Fibroblast of the conjunctiva (primary cell): Measurements from ENCODE around the gene SYNGR3.
"Not testable (repeated sequence)": the region's sequence is repeated elsewhere in the genome, so short reads cannot be mapped to it uniquely, and the experiment has no call there.

Experiments
- DNase-seq: peaks from one replicate; pipeline ENCODE4 v3.0.0-alpha.2; 2010; ENCODE audit warnings: low read depth

Gene SYNGR3

DNA sequence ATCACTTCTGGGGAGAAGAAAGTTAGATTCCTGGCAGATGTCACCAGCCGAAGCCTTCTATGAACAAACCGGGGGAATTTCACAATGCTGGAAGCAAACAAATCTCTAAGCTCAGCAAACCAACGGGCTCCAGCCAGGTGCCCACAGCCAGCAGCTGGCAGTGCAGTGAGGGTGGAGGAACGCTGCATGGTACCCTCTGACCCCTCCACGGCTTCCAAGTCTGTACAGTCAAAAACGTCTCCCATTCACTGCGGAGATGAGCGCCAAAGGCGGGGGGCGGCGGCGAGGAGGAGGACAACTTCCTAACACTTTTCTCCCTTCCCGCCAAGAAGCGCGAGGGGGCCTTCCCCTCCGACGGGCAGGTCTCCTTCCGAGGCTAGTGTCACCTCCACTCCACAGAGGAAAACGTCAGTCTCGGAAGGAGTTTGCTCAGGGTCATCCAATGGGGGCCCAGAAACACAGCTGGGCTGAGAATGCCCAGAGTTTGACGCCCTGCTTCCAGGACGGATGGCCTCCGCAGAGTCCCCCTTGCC lies 18.9 kb downstream of the SYNGR3 start:
- no peak for DNase-seq

DNA sequence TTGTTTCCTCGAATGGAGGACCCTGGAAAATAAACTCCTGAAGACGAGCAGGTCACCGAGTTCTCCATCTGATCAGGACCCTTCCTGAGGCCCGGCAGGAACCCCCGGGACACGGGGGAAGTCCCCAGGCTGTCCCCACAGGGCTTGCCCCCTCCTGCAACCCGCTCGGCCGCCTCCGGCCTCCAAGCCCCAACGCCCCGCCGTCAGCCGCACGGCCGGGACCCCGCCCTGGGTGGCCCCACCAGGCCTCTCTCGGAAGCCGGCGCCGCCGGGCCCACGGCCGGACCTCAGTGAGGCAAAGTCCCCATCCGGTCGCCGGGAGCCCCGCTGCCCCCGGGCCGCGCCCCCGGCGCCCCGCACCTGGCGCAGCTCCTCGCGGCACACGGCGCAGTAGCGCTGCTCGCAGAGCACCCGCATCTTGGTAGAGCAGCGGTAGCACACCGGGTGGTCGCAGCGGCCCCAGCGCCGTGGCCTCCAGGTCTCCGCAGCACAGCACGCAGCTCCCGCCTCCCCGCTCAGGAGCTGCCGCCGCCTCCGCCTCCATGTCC lies 19.5 kb downstream of the SYNGR3 start:
- DNase-seq, result no peak

DNA sequence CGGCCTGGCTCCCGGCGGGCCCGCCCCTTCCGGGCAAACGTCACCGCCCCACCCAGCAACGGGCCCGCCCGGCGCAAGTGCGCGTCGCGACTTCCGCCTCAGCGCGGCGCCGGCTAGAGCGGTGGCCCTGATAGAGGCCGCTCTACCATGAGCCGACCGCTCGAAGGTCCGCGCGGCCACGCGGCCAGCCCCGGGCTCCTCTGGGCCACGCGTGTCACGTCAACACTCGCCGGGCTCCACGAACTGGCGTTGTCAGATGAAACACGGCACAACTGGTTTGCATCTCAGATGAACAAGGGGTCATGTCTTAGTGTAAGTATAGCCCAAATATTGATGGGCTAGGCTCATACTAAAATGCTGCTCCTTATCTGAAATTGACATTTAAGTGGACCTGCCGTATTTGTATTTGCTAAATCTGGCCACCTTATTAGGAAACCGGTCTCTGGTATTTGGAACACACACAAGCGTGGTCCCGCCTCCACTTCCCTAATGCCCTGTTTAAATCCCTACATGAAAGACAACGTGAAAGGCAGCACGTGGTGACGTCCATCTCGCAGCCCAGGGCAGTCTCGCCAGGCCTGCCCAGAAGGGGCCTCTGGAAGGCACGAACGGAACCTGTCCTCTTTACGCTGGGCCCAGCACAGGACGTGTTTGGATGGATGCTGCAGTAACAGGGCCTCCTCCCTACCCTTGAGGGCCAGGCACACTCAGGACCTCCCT lies 20.2 kb downstream of the SYNGR3 start, which contains the start of gene ZNF598:
TSS of gene ZNF598 (minus strand) at position 31 of the 720 bp plus-strand sequence.
- no peak for DNase-seq

DNA sequence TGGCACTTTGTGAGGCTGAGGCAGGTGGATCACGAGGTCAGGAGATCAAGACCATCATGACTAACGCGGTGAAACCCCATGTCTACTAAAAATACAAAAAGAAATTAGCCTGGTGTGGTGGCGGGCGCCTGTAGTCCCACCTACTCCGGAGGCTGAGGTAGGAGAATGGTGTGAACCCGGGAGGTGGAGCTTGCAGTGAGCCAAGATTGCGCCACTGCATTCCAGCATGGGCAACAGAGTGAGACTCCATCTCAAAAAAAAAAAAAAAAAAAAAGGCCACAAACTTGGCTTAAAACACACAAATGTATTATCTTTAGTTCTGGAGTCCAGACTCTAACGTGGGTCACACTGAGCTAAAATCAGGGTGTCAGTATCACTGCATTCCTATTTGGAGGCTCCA lies 22.0 kb downstream of the SYNGR3 start:
- not testable (repeated sequence) for DNase-seq

DNA sequence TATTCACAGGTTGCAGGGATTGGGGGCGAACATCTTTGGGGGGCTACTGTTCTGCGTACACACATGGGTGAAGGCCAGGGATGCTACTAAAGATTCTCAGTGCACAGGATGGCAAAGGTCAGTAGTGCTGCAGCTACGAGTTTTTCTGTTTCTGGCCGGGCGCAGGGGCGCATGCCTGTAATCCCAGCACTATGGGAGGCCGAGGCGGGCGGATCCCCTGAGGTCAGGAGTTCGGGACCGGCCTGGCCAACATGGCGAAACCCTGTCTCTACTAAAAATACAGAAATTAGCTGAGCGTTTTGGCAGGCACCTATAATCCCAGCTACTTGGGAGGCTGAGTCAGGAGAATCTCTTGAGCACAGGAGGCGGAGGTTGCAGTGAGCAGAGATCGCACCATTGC lies 23.8 kb downstream of the SYNGR3 start:
- no peak for DNase-seq

DNA sequence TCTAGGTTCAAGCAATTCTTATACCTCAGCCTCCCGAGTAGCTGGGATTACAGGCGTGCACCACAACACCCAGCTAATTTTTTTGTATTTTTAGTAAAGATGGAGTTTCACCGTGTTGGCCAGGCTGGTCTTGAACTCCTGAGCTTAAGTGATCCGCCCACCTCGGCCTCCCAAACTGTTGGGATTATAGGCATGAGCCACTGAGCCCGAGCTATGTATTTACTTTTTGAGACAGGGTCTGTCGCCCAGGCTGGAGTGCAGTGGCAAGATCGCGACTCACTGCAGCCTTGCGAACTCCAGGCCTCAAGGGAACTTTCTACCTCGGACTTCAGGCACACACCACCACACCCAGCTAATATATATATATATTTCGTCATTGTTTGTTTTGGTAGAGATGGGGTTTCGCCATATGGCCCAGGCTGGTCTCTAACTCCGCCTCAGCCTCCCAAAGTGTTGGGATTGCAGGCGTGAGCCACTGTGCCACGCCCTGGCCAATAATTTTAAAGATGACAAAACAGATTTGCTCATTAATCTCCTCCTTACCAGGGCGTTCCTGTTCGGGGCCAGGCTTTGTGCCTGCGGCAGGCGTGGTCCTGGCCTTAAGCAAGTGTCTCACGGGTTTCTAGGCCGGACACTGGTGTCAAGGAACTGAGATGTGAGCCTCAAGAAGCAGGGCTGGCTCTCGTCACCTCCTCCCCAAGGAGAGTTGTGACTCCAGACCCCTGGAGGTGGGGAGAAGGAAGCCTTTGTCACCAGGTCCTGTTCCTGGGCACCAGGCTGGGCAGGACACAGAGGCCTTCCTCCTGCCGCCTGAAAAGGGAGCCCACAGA lies 25.6 kb downstream of the SYNGR3 start:
- peak; percentile 70 for DNase-seq

DNA sequence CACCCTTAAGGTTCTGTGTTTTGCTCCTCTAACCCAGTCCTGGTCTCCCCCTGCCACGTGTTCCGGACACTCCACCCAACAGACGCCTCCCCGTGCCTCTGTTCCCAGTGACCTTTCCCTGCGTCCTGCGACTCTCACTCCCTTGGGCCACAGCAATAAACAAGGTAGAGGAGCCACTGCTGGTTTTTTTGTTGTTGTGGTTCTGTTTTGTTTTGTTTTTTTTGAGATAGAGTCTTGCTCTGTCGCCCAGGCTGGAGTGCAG lies 26.1 kb downstream of the SYNGR3 start:
- DNase-seq, result no peak

DNA sequence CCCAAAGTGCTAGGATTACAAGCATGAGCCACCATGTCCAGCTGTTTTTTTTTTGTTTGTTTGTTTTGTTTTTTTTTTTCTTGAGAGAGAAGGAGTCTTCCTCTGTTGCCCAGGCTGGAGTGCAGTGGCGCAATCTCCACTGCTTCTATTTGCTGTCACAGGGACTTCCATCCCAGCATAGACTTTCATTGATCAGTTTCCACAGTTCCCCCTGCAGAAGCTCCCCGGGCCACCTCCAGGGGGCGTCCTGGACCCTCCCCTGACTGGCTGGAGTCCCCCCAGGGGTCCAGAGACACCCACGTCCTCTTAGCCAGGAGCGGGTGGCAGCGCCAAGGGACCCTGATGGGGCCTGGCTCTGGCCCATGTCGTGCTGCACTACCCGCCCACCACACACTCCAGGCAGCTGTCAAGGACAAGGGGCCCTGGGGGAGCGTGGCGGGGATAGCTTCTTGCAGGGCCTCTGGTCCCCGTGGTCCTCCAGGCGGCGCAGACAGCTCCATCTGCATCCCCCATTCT lies 26.7 kb downstream of the SYNGR3 start:
- no peak for DNase-seq

DNA sequence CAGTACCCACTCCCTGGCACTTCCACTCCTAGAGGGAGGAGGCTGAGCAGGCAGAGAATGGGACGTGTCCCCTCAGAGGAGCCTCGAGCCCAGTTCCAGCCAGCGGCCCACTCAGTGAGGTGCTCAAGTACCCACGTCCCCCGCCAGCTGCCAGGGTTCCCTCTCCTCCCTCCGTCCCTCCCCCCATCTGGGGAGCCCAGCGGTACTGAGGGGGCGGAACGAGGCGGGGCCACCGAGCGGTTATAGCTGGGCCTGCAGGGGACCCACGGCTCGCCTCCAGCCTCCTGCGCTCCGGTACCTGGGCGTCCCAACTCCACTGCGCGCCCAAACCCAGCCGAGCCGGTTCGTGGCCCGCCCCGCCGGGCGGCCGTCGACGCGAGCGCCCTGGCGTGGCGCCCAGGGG lies 29.7 kb downstream of the SYNGR3 start, which contains the start of gene NPW:
TSS of gene NPW (plus strand) at position 268 of the 403 bp plus-strand sequence.
- DNase-seq, result no peak

DNA sequence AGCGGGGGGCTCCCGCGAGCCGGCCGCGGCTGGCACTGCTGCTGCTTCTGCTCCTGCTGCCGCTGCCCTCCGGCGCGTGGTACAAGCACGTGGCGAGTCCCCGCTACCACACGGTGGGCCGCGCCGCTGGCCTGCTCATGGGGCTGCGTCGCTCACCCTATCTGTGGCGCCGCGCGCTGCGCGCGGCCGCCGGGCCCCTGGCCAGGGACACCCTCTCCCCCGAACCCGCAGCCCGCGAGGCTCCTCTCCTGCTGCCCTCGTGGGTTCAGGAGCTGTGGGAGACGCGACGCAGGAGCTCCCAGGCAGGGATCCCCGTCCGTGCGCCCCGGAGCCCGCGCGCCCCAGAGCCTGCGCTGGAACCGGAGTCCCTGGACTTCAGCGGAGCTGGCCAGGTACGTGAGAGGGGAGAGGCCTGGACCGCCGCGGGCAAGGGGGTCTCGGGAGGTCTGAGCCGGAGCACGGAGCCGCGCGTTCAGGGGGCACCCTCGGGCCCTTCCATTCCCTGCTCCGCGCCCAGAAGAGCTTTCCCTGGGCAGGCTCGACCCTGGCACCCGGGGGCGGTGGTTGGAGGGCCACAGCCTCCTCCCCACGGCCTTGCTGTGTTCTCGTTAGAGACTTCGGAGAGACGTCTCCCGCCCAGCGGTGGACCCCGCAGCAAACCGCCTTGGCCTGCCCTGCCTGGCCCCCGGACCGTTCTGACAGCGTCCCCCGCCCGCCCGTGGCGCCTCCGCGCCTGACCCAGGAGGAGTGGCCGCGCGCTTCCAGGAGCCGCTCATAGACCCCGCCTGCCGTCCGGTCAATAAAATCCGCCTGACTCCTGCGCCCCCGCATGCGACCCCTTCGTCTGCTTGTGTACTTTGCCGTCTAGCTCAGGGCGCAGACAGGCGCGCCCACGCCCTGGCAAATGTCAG lies 30.4 kb downstream of the SYNGR3 start:
- no peak for DNase-seq

DNA sequence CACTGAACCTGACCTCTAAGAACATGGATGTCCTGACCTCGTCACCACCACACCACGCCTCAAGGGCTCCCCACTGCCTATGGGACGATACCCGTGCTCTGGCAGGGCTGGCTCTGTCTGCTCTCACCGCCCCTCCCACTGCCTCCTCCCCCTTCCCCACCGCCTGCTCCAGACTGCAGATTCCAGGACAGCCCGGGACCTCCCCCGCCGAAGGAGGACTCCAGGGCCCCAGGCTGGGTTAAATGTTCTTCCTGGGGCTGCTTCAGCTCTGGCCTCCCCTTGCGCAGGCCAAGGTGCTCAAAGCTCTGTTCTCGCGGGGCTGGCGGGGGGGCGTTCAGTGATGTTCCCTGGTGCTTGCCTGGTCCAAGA lies 32.9 kb downstream of the SYNGR3 start:
- DNase-seq, result no peak

DNA sequence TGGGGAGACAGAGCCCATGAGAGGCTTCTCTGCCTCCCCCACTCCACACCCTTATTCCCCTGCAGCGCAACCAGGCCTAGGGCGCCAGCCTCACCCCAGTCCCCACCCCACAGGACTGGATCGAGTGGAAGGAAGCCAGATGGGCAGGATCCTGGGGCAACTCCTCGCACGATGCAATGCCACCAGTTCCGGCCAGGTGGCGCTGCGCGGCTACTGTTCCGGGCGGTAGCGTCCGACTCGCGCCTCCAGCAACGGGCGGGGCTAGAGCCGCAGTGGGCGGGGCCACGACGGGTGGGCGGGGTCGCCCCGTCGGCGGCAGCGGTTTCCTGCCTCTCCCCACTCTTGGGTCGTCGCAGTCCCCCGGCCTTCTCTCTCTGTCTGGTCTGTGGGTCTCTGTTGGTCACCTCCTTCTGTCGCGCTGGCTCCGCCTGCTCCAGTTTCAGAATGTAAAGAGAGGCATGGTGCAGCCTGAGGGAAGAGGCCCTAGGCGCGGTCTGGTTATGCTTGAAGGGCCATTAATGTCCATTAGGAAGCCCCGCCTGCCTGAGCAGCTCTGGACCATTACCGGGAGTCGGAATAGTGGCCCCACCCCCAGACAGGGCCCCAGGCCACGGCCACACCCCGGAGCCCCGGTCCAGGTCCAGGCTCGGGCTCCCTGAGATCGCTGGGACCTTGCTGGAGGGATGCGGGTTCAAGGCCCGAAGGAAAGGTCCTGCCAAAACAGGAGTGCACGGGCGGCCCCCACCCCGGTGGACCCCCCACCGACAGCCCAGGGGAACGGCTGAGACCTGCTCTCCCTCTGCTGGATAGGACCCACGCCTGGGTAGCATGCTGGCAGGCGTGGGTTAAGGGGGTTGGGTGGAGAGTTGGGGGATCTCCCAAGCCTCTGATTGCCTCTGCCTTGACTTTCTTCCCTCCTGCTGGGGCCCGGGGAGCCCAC lies 33.6 kb downstream of the SYNGR3 start:
- peak; percentile 74 for DNase-seq

DNA sequence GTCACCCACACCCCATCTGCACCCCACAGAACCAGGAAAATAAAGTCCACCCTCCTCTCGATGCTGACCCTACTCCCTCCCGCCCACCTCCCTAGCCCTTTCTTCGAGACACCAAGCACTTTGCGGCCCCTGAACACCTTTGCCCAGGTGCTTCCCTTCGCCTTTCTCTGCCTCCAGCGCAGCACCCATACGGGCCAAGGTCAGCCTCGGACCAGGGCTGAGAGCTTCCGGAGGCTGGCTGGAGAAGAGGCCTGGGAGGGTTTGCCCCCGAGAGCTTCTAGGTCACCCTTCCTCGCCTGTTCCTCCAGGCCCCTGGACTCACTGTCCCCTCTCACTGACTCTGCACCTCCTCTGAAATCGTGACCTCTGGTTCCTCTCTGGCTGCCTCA lies 34.3 kb downstream of the SYNGR3 start:
- DNase-seq, result no peak

DNA sequence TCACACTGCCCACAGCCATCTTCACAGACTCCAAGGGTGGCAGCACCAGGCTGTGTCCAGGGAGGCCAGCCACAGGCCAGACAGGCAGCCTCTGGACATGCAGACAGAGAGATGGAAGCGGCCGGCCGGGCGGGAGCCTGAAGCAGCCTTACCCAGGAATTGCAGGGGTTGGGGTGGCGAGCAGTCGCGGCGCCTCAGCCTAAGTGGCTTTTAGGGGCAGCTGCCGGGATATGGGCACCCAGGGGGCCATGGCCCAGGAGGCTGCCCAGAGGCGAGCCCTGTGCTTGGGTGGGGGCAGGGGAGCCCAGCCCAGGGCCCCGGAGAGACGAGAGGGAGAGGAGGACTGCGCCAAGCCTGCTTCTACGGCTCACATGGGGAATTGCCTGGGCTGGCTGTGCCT lies 35.5 kb downstream of the SYNGR3 start:
- DNase-seq, result no peak

DNA sequence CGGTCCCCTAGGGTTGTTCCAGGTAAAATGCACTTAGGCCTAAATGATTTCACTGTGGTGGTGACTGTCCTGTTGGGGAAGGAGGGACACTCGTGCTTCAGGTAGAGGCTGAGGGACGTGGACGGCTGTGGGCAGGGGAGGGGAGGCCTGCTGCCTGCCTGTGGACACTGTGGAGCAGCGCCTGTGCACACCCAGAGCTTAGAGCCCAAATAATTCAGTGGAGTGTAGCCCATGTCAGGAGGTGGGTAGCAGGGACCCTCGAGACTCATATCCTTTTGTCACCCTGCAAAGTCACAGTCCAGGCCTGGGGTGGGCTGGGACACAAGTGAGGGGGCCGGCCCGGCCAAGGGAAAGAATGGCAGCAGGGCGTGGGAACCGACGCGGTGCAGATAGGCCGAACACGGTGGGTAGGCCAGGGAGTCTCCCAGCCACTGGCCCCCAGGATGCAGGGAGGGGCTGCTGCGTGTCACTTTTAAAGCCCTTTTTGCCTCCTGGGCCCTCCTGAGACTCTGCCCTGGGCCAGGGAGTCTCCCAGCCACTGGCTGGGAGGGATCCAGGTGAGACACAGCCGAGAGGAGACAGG lies 36.2 kb downstream of the SYNGR3 start:
- no peak for DNase-seq

DNA sequence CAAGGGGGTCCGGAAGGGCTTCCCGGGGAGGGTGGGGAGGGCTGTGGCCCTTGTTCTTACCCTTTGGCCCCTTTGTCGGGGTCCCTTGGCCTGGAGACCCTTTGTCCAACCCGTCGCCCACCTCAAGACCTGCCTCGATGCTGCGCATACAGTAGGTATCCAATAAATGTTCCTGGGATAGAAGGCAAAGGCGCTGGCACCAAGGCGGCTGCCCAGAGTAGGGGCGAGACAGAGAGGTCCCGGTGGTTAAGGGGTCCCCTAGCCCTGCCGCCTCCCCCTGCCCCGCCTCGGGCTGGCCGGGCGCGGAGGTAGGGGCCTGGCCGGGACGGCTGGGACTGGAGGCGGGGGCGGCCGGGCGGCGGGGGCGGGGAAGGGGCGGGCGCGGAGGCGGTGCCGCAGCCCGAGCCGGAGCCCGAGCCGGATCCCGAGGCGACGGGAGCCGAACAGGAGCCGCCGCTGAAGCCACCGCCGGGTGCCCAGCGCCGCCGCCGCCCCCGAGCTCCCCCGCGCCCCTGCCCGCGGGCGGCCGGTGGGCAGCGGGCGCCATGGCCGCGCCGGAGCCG lies 36.8 kb downstream of the SYNGR3 start, which contains the start of gene NHERF2:
TSS of gene NHERF2 (plus strand) at position 442 of the 563 bp plus-strand sequence. CDS start at position 546, 104 bp downstream.
- no peak for DNase-seq

DNA sequence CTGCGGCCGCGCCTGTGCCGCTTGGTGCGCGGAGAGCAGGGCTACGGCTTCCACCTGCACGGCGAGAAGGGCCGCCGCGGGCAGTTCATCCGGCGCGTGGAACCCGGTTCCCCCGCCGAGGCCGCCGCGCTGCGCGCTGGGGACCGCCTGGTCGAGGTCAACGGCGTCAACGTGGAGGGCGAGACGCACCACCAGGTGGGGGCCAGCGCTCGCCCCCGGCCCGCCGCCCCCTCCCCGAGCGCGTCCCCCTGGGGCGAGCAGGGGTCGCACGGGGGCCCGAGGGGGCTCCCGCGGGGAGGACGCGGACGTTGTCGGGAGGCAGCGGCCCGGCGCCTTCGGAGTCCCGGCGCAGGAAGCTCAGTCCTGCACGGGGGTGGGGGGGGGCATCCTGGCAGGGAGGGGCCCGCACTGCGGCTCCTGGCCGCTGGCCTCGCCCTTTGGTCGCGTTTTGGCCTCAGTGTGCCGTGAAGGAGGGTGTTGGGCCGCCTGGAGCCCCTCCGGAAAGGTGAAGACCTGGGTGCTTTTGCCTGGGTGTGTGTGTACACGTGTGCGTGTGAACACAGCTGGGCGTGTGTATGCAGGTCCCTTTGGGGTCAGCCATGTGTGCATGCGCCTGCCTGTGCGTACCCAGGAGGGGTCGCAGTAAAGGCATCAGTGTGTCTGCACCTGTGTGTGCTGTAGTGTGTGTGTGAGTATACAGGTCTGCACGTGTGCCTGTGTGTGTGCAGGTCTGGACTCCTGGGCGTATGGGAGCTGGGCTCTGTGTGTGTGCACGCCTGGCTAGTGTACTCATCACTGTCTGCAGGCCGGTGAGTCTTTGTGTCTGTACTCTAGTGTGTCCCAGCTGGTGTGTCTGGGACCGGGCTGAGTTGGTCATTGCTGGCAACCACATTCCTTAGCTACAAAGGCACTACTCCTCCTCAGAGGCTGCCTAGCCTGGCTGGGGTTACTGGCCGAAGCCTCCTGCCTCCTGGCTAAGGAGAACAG lies 37.5 kb downstream of the SYNGR3 start:
- no peak for DNase-seq

DNA sequence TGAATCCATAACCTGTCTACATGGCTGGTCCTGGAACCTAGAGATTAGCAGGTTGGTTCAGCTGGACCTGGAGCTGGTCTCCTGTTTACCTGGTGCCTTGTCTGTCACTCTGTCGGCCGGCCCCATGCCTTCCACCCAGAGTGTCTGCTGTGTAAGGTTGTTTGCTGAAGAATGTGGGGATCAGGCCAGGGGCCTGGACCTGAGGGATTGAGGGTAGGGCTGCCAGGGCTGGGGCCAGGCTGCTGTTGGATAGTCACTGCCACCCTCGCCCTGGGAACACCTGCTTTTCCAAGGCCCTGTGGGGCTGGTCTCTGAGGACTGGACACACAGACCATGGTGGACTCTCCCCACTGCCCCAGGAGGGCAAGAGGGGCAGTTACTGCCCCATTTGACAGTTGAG lies 38.4 kb downstream of the SYNGR3 start:
- DNase-seq, result no peak
